GM19328 (cell line): Measurements from ENCODE around the gene DLEC1.
"Not testable (repeated sequence)": the region's sequence is repeated elsewhere in the genome, so short reads cannot be mapped to it uniquely, and the experiment has no call there.

ENCODE experiments used
- ATAC-seq: cut with Tn5 transposase; IDR thresholded peaks from one replicate; pipeline ENCODE4 v1.9.1; 2021; ENCODE audit warnings: mild to moderate bottlenecking, moderate library complexity; ENCODE audit not compliant: unreplicated experiment

DLEC1 gene

DNA sequence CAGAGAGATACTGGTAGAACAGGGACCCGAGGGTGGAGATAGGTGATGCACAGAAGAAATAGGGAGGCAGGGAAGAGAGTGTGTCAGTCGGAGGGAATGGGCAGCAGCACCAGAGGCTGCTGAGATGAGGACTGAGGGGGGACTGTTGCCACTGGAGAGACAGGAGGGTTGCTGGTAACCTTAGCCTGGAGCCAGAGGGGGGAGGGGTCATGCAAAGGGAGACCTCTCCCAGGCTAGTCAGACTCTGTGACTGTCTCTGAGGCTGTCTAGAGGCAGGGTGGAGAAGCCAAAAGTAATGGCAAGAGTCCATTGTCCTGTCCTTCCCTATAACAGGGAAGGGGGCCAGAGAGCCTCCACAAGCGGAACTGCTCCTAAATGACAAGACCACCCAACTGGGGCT lies 2.1 kb upstream of the DLEC1 start:
- ATAC-seq: no peak

DNA sequence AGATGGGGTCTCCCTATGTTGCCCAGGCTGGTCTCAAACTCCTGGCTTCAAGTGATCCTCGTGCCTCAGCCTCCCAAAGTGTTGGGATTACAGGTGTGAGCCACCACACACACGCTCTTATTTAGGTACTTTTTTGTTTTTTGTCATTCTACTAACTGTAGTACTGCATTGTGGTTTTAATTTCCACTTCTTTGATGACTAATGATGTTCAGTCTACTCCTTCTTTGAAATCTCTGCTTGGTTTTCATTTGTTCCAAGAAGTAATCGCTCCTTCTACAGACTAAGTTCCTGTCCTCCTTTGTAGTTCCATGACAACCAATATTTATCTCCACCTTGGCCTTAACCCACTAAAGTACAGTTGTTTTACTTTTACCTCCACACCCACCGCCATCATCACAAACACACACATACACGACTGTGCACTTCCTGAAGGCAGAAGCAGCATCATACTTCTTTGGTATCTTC lies 529 bp upstream of the DLEC1 start:
- no peak for ATAC-seq

DNA sequence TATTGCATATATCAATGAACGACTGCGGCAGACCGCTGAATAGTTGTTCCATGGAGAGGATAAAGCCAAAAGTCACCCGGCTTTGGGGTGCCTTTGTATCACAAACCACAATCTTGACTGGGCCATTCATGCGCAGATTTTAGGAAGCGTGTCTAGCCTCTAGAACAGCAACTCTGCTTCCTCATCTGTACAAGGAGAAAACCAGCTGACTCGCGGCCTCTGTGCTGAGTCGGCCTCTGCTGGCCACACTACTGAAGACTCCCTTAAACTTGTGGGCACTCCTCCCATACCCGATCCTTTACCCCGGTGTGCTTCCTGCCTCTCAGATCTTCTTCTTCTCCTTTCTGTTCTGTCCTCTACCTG lies 872 bp downstream of the DLEC1 start:
- peak; percentile 28 for ATAC-seq

DNA sequence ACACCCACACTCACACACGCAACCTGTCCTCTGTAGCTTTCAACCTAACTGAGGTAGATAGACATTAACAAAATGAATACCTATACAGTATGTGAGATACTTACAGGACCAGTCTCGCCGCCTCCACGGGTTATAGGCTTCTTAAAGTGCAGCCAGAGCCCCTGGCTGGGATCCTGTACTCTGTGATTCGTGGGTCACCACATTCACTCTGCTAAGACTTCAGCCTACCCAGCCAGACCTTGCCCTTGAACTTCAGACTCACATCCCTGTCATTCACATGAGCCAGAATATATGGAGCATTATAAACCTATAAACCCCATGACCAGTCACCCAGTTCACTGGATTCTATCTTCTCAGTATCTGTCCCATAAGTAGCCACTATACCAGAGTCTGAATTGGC lies 1.4 kb downstream of the DLEC1 start:
- no peak for ATAC-seq

DNA sequence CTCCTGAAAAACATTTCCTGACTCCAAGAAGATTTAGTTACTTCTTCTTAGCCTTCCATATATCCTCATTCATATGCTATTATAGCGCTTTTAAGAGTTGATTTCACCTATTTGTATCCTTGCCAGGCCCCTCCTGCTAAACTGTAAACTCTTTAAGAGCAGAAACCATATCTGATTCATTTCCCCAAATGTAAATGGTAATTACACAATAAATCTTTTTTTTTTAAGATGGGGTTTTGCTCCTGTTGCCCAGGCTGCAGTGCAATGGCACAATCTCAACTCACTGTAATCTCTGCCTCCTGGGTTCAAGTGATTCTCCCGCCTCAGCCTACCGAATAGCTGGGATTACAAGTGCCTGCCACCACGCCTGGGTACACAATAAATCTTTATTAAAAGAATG lies 4.5 kb downstream of the DLEC1 start:
- no peak for ATAC-seq

DNA sequence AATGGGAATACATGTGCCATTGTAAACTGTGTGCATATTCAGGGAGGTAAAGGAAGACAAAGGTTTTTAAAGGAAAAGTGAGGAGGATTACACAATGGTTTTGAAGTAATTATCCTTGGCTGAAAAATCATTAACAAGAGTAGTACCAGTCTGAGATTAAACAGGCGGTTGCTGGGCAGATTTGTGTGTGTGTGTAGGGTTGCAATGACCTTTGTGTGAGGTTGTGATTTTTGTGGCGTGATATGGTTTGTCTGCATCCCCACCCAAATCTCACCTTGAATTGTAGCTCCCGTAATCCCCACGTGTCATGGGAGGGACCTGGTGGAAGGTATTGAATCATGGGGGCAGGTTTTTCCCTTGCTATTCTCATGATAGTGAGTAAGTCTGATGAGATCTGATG lies 7.0 kb downstream of the DLEC1 start:
- no peak for ATAC-seq

DNA sequence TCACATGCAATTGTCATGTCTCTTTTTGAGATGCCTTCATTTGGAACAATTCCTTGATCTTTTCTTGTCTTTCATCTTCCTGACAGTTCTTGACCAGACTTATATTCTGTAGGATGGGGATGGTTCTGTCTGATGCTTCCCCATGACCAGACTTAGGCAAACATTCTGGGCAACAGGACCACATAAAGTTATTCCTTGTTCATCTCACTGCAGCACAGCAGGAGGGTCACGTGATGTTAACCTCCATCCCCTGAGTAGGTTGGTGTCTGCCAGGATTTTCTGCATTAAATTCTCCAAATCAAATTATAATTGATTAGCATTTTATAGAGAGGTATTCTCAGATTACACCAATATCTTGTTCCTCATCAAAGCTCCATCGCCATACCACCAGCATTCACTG lies 7.8 kb downstream of the DLEC1 start:
- ATAC-seq: no peak

DNA sequence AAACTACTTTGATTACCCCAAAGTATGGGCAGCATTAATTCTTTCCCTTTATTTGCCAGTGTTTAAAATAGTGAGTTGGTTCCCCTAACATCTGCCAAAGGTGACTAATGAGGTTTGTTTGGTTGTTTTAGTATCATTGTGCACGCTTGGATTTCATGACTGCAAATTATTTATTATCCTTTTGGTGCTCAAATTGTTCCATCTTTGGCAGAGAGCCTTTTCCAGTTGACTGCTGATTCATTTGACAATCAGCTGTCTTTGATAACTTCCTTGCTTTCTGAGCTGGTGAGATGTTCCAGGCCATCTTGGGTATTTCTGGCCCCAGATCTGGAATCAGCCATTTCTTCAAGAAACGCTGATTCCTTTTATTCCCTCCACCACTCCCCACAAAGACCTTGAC lies 8.9 kb downstream of the DLEC1 start:
- no peak for ATAC-seq

DNA sequence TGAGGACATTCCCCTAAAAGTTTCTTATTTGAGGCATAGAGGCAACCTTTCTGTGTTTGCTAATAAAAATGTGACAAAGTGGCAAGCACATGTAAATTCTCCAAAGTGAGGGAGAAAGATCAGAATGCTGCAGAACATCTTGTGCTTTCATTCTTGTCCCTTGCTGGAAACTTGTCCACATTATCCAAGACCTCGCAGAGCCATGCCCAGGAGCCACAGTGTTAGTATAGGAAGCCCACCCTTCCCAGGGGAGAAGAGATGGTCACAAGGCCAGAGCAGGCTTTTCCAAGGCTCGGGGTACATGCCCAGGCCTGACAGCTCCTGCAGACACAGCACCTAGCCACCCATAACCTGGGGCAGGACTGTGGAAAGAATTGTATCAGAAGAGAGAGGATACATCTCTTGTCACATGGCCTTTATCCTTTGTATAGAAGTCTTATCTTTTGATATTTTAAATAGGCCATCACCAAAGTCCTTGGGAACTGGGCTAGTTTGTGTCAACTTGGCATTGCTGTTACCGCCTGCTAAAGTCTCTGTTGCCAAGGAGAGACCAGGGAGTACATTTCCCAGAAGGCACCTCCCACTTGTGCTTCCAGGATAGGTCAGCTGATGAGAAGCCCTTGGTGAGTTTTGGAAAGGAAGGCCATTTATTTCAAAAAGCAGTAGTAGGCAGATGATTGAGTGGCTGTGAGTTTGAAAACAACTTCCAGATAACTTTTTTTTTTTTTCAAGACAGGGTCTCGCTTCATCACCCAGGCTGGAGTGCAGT lies 10.5 kb downstream of the DLEC1 start:
- ATAC-seq: no peak

DNA sequence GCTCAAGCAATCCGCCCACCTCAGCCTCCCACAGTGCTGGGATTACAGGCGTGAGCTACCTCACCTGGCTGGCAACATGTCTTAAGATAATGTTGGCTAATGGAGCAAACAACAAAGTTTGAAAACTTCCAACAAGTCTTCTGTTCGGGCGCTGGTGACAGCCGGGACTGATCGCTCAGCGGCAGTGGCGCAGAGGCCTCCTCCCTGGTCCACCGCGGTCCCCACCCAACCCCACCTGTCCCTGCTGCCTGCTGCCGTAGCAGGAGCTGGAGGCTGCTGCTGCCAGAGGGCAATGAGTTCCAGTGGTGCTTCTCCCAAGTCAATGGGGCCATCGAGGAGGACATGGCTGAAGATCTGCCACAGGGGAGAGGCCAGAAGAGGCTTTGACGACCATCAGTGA lies 12.1 kb downstream of the DLEC1 start:
- no peak for ATAC-seq

DNA sequence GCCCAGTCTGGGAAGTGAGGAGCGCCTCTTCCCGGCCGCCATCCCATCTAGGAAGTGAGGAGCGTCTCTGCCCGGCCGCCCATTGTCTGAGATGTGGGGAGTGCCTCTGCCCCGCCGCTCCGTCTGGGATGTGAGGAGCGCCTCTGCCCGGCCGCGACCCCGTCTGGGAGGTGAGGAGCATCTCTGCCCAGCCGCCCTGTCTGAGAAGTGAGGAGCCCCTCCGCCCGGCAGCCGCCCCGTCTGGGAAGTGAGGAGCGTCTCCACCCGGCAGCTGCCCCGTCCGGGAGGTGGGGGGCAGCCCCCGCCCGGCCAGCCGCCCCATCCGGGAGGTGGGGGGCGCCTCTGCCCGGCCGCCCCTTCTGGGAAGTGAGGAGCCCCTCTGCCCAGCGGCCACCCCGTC lies 14.3 kb downstream of the DLEC1 start:
- ATAC-seq: not testable (repeated sequence)

DNA sequence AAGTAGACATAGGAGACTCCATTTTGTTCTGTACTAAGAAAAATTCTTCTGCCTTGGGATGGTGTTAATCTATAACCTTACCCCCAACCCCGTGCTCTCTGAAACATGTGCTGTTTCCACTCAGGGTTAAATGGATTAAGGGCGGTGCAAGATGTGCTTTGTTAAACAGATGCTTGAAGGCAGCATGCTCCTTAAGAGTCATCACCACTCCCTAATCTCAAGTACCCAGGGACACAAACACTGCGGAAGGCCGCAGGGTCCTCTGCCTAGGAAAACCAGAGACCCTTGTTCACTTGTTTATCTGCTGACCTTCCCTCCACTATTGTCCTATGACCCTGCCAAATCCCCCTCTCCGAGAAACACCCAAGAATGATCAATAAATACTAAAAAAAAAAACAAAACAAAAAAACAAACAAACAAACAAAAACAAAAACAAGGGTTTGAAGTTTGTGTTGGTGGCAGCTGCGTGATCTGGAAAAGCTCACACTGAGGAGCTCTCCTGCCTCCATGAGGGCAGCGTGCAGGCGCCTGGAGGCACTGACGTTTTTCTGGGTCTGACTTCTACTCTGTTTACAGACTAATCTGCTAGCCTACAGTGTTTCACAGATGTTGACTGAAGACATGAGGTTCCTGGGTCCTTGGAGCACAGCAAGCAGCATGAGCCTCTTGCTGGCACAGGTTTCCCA lies 14.9 kb downstream of the DLEC1 start:
- not testable (repeated sequence) for ATAC-seq

DNA sequence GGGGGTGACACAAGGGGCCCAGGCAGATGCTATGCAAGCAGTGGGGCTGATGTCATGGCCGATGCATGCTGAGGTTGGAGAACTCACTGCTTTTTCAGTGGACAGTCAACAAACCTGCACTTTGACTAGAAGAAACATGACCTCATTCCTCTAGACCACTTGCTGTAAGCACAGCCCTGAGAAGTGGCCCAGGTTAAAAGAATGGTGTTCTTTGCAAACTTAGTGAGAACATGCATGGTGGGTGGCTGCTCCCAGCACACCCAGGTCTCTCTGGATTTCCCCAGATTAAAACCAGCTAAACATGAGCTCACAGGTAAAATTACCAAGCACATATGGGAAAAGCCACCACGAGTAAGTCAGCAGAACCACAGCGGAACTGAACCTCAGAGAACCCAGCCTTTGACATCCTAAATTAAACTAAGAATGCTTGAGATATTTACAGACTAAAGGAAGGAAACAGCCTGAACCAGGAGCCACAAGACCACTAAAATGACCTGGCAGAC lies 15.5 kb downstream of the DLEC1 start:
- ATAC-seq: no peak

DNA sequence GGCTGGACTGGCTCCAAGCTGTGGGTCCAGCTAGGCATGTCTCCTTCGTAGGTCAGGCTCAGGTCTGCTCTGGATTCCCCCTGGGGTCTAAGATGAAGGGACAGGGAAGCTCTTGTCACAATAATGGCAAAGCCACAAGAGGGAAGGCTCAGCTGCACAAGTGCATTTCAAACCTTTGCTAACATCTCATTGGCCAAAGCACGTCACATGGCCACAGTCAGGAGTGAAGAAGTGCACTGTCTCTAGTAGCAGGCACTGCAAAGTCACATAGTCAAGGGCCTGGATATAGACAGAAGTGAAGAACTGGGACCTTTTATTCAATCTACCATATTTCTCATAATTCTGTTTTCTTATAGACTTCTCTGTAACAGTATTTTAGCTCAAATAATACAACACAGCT lies 20.1 kb downstream of the DLEC1 start:
- ATAC-seq: no peak

DNA sequence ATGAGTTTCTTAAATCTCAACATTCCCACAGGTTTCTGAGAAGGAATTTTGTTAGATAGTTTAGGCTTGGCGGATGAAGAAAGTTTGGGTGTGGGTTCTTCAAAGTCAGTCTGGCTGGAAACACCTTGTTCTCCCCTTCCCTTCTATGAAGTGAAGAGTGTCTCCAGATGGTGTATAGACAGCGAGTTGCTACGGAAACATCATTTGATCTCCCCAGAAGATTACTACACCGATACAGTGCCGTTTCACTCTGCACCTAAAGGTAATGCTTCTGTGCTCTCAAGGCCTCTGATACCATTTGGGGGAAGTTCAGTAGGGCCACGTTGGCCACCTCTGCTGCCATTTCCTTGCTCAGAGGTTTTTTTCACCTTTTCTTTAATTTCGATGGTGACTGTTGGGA lies 20.6 kb downstream of the DLEC1 start:
- no peak for ATAC-seq

DNA sequence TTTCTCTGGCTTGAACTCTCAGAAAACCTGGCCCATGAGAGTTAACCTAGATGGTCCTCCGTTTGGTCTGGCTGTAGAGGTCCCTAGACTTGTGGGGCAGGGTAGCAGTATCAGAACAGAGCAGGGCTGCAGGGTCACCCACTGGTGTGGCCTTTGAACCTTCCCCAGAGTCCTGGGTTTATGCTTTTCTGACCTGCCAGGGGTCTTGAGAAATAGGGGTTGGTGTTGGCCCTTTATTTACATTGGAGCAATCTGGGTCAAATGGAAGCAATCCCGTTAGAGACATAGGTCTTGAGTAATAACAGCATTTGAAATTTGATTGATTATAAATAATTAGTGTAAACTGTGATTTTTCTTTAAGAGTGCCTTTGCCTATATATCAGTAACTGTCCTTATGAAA lies 23.8 kb downstream of the DLEC1 start:
- no peak for ATAC-seq

DNA sequence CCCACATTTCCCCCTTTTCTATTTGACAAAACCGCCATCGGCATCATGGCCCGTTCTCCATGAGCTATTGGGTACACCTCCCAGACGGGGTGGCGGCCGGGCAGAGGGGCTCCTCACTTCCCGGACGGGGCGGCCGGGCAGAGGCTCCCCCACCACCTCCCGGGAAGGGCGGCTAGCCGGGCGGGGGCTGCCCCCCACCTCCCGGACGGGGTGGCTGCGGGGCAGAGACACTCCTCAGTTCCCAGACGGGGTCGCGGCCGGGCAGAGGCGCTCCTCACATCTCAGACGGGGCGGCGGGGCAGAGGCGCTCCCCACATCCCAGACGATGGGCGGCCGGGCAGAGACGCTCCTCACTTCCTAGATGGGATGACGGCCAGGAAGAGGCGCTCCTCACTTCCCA lies 25.4 kb downstream of the DLEC1 start:
- not testable (repeated sequence) for ATAC-seq

DNA sequence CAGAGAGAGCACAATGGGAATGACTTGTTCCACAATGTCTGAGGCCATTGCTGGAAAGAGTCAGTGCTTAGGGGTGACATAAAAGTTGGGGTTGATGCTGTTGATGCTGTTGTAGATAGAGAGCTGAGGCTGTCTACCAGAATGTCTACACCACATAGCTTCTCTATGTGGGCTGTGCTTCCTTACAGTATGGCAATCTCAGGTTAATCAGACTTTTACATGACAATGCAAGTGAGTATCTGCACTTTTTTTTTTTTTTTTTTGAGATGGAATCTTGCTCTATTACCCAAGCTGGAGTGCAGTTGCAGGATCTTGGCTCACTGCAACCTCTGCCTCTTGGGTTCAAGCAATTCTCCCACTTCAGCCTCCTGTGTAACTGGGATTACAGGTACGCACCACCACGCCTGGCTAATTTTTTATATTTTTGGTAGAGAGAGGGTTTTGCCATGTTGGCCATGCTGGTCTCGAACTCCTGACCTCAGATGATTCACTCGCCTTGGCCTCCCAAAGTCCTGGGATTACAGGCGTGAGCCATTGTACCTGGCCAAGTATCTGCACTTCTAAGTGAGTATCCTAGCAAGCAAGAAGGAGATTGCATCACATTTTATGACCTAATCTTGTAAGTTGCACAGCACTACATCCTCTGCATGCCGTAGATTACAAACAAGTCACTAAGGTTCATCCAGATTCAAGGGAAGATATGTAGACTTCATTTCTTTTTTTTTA lies 28.7 kb downstream of the DLEC1 start:
- no peak for ATAC-seq

DNA sequence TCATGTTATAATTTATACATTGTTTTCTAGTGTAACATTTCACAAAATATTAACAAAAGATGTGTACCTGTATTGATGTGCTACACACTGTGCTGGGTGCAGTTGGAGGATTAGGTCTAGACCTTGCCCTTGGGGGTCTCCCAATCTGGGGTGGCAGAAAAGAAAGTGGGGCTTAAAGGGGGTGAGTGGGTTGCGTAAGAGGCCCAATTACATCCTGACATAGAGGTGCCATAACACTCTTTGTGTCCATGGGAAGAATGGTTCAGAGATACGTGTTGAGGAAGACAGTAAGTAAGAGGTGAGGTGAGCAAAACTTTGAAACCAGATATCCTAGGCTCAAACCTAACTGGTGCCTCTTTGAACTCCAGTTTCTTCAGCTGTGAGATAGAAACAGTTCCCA lies 31.0 kb downstream of the DLEC1 start:
- ATAC-seq: no peak

DNA sequence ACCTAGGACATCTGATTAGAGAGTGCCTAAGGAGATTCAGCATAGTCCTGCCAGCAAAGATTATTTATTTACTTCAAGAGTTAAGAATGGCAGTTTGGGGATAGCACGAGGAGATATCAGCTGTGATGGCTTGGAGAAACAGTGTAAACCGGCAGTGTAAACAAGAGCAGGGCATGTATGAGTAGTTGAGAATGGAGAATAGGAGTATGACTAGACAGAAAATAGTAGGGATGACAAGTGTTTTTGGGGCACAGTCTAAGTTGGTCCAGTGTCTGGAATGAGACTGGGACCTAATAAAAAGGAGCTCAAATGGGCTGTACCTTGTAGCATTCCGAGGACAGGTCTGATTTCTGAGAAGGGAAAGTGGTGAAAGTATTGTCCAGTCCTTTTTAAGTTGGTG lies 38.1 kb downstream of the DLEC1 start:
- ATAC-seq: not testable (repeated sequence)

DNA sequence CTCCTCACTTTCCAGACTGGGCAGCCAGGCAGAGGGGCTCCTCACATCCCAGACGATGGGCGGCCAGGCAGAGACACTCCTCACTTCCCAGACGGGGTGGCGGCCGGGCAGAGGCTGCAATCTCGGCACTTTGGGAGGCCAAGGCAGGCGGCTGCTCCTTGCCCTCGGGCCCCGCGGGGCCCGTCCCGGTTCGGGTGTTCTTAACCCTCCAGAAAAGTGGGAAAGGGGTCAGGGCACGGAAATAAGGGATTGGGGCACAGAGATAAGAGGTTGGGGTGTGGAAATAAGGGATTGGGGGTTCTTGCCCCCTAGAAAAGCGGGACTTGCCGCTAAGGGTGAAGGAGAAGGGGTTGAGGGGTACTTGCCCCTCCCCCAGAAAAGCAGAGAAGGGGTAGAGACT lies 43.3 kb downstream of the DLEC1 start:
- ATAC-seq: not testable (repeated sequence)

DNA sequence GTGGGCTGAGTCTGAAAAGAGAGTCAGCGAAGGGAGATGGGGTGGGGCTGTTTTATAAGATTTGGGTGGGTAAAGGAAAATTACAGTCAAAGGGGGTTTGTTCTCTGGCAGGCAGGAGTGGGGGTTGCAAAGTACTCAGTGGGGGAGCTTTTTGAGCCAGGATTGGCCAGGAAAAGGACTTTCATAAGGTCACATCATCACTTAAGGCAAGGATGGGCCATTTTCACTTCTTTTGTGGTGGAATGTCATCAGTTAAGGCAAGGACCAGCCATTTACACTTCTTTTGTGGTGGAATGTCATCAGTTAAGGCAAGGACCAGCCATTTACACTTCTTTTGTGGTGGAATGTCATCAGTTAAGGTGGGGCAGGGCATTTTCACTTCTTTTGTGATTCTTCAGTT lies 44.2 kb downstream of the DLEC1 start:
- not testable (repeated sequence) for ATAC-seq
